ENCODE data around the gene NKX1-1. TPM values are rescaled to one million over a fixed set of nuclear protein-coding genes. Genes with fewer than 3 reads are reported as not detected.

Gene NKX1-1
- total RNA-seq, 2 experiments from 2014 or later: not detected

GRCh38 chr4:1354983-1355275, 51.3 kb downstream of the NKX1-1 start:
- H3K36me3 Mint-ChIP-seq (ENCODE audit: low read depth): peaks cover 13% of the 10 kb centered on the region
- no peak overlapping the region for H3K4me3 ChIP-seq (ENCODE audit: low read length)
- TF ChIP-seq CTCF (IDR thresholded peaks at IDR 0.05): no peak
- H3K27me3 Mint-ChIP-seq: no peaks in the 10 kb centered on the region
- no peak overlapping the region for H3K27ac Mint-ChIP-seq
- no peak for DNase-seq
- peaks cover 48% of the 10 kb centered on the region for H3K36me3 ChIP-seq (ENCODE audit: insufficient read depth, low read length)
- peaks cover 17% of the 10 kb centered on the region for H3K4me1 Mint-ChIP-seq (ENCODE audit: low read depth)
- intact Hi-C loops (cut with DNase I, micrococcal nuclease): loop anchor here in 1 of 2 experiments (5.0 kb wide), 2 partner anchors 367 to 613 kb away; partner anchors contain the start of genes TACC3 and TMEM129
- H3K4me3 Mint-ChIP-seq: no peak overlapping the region
- no peaks in the 10 kb centered on the region for H3K27me3 ChIP-seq (ENCODE audit: control insufficient read depth in 1 of 2, insufficient read depth in 2 of 2, low read length in 2 of 2)
- ATAC-seq (ENCODE audit: poor library complexity): no peak
- POLR2A ChIA-PET: interaction anchor here (0.7 kb wide), 1 partner anchor 274 kb away, joined by 3 read pairs; no protein-coding TSS in a partner anchor
- no peak overlapping the region for H3K27ac ChIP-seq (ENCODE audit: low read depth in 1 of 2, low read length in 2 of 2)
- CTCF ChIA-PET: interaction anchor here (1.1 kb wide), 1 partner anchor 158 kb away, joined by 3 read pairs; no protein-coding TSS in a partner anchor
- H3K9me3 ChIP-seq (ENCODE audit: control insufficient read depth in 1 of 2, insufficient read depth in 1 of 2, low read length in 2 of 2): no peaks in the 10 kb centered on the region
- no peaks in the 10 kb centered on the region for H3K9me3 Mint-ChIP-seq
- H3K4me1 ChIP-seq (ENCODE audit: insufficient read depth, low read length): peaks cover 21% of the 10 kb centered on the region

- Mint-ChIP-seq H3K4me3 (no peak overlapping the region), H3K9me3 (no peaks in the 10 kb centered on the region), H3K27ac (no peak overlapping the region), H3K4me1 (ENCODE audit: low read depth) (peaks cover 20% of the 10 kb centered on the region), H3K36me3 (ENCODE audit: low read depth) (peaks cover 16% of the 10 kb centered on the region), H3K27me3 (no peaks in the 10 kb centered on the region)
- no peaks in the 10 kb centered on the region for H3K27me3 ChIP-seq (ENCODE audit: control insufficient read depth in 1 of 2, insufficient read depth in 2 of 2, low read length in 2 of 2)
- ChIA-PET CTCF (no interaction called here), POLR2A (no interaction called here)
- TF ChIP-seq CTCF (IDR thresholded peaks at IDR 0.05): no peak
- no peak overlapping the region for H3K27ac ChIP-seq (ENCODE audit: low read depth in 1 of 2, low read length in 2 of 2)
- no peak overlapping the region for H3K4me3 ChIP-seq (ENCODE audit: low read length)
- DNase-seq: no peak
- intact Hi-C loops (cut with DNase I, micrococcal nuclease): loop anchor here in 1 of 2 experiments (5.0 kb wide), 2 partner anchors 368 to 612 kb away; partner anchors contain the start of genes TACC3 and TMEM129
- H3K36me3 ChIP-seq (ENCODE audit: insufficient read depth, low read length): peaks cover 52% of the 10 kb centered on the region
- H3K9me3 ChIP-seq (ENCODE audit: control insufficient read depth in 1 of 2, insufficient read depth in 1 of 2, low read length in 2 of 2): no peaks in the 10 kb centered on the region
- ATAC-seq (ENCODE audit: poor library complexity): no peak
- peaks cover 23% of the 10 kb centered on the region for H3K4me1 ChIP-seq (ENCODE audit: insufficient read depth, low read length)
Measured at GRCh38 chr4:1354136-1354982, 51.9 kb downstream of the NKX1-1 start.

GRCh38 chr4:1353186-1354055, 52.8 kb downstream of the NKX1-1 start:
- Mint-ChIP-seq H3K36me3 (ENCODE audit: low read depth) (peaks cover 25% of the 10 kb centered on the region), H3K4me3 (no peak overlapping the region), H3K4me1 (ENCODE audit: low read depth) (peaks cover 29% of the 10 kb centered on the region), H3K27me3 (no peaks in the 10 kb centered on the region), H3K27ac (no peak overlapping the region), H3K9me3 (no peaks in the 10 kb centered on the region)
- no peak for TF ChIP-seq CTCF (IDR thresholded peaks at IDR 0.05)
- Histone ChIP-seq H3K27me3 (ENCODE audit: control insufficient read depth in 1 of 2, insufficient read depth in 2 of 2, low read length in 2 of 2) (no peaks in the 10 kb centered on the region), H3K27ac (ENCODE audit: low read depth in 1 of 2, low read length in 2 of 2) (no peak overlapping the region), H3K4me1 (ENCODE audit: insufficient read depth, low read length) (peaks cover 25% of the 10 kb centered on the region), H3K36me3 (ENCODE audit: insufficient read depth, low read length) (peaks cover 52% of the 10 kb centered on the region), H3K4me3 (ENCODE audit: low read length) (no peak overlapping the region), H3K9me3 (ENCODE audit: control insufficient read depth in 1 of 2, insufficient read depth in 1 of 2, low read length in 2 of 2) (no peaks in the 10 kb centered on the region)
- DNase-seq: peak in 1 of 14 experiments; percentile 4
- intact Hi-C loops (cut with DNase I, micrococcal nuclease): loop anchor here in 1 of 2 experiments (5.0 kb wide), 2 partner anchors 369 to 611 kb away; partner anchors contain the start of genes TACC3 and TMEM129
- ChIA-PET CTCF (interaction anchor here (0.6 to 1.5 kb wide), 2 partner anchors 186 to 340 kb away, joined by 3 read pairs; no protein-coding TSS in a partner anchor), POLR2A (no interaction called here)
- no peak for ATAC-seq (ENCODE audit: poor library complexity)

Other genes with a start within 250 kb of the NKX1-1 start
- gene SPON2, start 233.9 kb downstream of the NKX1-1 start, total RNA-seq: 10 to 100 TPM; 12.8 to 15.7 TPM
- 100 to 1,000 TPM; 132 to 148 TPM for gene CTBP1, start 157.3 kb downstream of the NKX1-1 start, total RNA-seq
- gene MAEA, start 116.6 kb downstream of the NKX1-1 start, total RNA-seq: 10 to 100 TPM; 61.5 to 63.2 TPM
- 10 to 100 TPM; 31.1 to 33.1 TPM for gene UVSSA, start 59.2 kb downstream of the NKX1-1 start, total RNA-seq

Measured in CD4-positive, alpha-beta T cell (primary cell).